Fibroblast of skin of back (primary cell): ENCODE results near the gene ZNF594. TPM values are rescaled to one million over a fixed set of nuclear protein-coding genes. Genes with fewer than 3 reads are reported as not detected.
"Not testable (repeated sequence)": the region's sequence is repeated elsewhere in the genome, so short reads cannot be mapped to it uniquely, and the experiment has no call there.

Experiments used
- DNase-seq: peaks from one replicate; pipeline ENCODE4 v3.0.0-alpha.2; 2013
- polyA plus RNA-seq, 2 experiments: library from polyadenylated mRNA; unstranded; fragments of 120-200 nt; gene quantifications; one replicate each; pipeline ENCODE4 v1.2.1, GENCODE V29; 2013; ENCODE audit not compliant: insufficient read length in 2 of 2

Gene ZNF594
- 3.5 TPM for polyA plus RNA-seq (2013, experiment 1 of 2; ENCODE audit: insufficient read length)
- 2.8 TPM for polyA plus RNA-seq (2013, experiment 2 of 2; ENCODE audit: insufficient read length)

DNA sequence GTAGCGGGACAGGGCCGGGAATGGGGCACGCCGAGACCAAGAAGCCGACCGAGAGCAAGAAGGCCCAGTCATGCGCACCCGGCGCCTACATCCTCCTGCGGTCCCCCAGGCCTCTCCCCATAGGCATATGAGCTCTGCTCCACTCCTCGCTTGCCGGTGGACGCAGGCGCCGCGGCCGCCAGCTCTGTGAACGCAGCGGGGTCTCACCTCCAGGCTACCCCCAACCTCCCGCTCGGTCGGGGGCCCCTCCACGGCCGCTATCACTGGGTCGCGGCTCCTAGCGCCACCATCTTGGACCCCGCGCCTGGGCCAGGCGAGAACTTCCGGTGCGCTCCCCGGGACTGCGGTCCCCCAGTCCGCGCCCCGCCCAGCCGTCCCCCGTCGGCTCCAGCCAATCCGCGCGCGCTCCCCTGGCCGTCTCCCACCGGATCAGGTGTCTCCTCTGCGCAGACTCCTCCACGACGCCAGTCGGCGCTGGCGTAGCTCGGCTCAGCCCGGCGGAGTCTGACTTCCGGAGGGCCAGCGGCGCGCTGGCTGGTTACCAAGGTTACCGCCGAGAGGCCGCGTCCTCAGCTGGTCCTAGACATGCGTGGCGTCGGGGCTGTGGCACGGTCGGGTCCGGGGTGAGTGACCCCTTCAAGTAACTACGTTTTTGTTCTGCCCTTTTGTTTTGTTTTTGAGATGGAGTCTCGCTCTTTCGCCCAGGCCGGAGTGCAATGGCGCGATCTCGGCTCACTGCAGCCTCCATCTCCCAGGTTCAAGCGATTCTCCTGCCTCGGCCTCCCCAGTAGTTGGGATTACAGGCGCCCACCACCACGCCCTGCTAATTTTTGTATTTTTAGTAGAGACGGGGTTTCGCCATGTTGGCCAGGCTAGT is at the start of gene ZNF594:
Gene ZNF594, minus strand, starts transcription at position 328 of the 877 bp plus-strand sequence. CDS start 7,612 bp downstream, outside the sequence.
- DNase-seq = peak; percentile 96

DNA sequence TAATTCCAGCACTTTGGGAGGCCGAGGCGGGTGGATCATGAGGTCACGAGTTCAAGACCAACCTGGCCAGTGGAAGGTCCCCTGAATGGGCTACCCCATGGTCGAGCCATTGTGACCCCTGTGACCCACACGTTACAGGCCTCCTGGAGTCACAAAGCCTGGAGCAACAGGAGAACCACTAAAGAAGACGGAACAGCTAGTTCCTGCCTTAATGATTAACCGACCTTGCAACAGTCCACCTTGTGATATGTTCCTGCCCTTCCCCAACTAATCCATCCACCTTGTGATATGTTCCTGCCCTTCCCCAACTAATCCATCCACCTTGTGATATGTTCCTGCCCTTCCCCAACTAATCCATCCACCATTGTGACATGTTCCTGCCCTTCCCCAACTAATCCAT is 48.1 kb upstream of the ZNF594 start:
- DNase-seq = not testable (repeated sequence)

DNA sequence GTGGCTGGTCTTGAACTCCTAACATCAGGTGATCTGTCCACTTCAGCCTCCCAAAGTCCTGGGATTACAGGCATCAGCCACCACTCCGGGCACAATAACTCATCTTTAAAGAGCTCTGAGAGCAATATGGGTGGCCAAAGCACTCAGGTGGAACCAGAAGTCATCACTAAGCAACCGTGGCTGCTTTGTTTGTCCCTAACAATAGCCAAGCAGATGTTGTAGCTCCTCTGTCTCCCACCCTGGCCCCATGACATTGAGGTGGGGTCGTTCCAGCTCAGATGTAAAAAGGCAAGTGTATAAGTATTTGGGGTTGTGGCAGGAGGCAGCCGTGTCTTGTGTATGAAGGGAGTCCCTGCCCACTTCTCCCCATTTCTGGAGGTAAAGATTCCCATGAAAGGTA is 46.7 kb upstream of the ZNF594 start:
- no peak for DNase-seq

DNA sequence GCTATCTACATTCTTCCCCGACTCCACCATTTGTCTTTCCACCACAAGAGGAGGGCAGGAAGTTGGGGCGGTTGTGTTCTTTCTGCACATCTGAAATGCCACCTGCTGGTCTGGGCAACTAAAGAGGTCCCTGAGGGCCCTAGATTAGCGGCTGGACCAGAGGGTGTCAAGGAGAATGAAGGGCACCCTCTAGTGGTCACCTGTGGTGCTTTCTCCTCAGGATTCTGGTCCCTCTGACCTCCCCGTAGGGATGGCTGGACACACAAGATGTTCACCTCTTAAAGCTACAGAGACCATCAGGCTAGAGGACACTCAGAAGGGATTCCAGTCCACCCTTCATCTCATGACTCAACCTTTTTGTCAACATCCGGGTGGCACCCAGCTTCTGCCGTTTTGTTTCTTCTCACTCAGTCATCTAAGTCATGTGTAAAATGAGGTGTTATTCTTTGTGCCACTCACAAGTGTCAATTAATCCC is 45.9 kb upstream of the ZNF594 start:
- DNase-seq = peak; percentile 50

DNA sequence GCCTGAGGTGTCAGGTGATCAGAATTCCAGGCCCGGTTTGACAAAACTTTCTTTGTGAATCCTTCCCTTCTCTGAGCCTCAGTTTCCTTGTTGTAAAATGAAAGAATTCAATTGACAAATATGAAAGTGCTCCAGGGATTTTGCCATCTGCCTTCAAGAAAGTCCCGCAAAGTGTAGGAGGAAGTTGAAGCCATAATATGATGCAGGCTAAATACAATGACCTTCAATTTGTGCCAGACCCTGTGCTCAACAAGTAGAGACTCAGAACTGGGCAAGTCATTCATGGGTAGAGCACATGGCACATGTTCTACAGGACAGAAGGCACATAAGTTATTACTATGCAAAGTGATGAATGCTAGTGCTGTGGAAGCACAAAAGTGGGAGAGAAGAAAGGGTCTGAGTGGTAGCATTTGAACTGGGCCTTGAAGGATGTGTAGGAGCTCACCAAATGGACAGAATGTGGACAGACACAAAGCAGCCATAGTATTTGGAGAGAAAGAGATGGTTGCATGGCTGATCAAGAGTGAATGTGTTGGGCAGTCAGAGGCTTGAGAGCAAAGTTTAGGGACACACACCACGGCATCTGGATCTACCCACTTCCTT is 45.4 kb upstream of the ZNF594 start:
- no peak for DNase-seq

DNA sequence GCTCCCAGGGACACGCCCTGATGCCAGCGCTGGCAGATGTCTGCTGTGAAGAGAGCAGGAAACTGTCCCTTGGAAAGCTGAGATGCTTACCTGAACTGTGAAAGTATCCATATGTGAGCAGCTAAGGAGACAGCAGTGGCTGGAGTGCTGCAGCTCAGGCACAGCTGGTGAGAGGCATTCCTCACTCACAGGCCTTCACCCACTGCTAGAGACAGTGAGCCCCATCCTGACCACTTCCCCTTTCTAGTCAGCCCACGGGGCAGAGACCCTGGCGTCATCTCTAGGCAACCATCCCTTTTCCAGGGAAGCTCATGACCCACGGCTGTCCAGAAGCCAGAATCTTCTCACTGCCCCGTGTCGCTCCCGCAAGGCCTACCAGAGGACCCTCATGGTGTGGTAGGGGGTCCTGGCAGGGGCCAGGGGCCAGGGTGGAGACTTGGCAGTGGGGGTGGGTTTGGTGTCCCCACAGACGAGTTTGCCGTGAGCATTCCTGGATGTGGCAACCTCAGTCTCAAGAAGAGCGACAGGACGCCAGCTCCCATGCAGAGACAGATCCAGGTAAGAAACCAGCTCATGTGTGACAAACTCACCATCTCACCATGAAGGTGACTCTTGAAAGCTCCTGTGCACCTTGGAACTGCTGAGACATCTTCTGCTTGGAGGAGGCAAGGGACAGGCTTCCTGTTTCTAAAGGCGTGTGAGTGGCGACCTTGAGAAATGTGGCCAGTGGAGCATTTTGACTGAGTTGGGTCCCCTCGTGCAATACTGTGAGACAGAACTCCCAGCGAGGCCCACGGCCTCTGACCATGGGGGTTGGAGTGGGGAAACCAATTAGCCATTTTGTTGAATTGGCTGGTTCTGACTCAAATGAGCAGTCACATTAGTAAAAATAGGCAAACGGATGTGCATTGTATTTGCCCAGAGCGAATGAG is 43.2 kb upstream of the ZNF594 start, which contains the start of gene SCIMP:
Gene SCIMP, minus strand, starts transcription at position 216 of the 932 bp plus-strand sequence. Its CDS starts 105 bp downstream, at position 111.
- DNase-seq = no peak

DNA sequence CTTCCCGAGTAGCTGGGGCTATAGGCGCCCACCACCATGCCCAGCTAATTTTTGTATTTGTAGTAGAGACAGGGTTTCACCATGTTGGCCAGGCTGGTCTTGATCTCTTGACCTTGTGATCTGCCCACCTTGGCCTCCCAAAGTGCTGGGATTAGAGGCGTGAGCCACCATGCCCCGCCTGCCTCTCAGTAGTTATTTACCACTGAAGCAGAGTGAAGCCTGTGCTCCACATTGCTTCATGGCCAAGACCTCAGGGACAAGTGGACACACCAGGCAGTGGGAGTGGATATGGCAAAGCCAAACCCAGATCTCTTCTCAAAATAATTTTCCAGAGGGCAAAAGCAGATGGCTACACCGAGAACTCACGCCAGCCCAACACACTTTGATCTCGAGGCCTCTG is 41.8 kb upstream of the ZNF594 start:
- DNase-seq = not testable (repeated sequence)

DNA sequence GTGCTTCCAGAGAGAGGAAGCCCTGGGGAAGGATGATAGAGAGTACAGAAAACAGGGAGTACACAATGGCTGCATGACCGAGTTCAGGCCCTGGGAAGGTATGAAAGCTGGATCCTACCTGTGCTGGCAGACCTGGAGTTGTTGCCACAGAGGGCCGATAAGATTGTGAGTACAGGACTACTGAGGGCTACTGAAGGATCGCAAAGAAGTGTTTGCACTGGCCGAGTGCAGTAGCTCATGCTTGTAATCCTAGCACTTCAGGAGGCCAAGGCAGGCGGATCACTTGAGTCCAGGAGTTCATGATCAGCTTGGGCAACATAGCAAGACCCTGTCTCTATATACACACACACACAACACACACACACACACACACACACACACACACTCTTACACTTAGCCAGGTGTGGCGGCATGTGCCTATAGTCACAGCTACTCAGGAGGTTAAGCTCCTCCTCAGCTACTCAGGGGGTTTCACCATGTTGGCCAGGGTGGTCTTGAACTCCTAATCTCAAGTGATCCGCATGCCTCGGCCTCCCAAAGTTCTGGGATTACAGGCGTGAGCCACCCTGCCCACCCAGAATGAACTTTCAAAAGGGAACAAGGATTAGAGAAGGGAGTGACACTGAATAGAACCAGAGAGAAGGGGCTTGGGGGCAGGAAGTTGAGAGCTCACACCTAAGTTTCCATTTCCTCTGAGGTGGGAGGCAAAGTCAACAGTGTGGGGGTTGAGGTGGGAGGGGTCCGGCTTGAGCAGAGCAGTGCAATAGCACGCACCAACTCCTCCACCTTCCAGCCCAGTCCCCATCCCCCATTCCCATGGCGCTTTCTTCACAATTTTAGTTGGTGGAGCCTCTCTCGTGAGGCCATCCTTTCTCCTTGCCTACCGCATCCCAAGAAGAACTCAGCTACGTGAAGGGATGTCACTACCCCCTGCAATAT is 35.5 kb upstream of the ZNF594 start:
- no peak for DNase-seq

DNA sequence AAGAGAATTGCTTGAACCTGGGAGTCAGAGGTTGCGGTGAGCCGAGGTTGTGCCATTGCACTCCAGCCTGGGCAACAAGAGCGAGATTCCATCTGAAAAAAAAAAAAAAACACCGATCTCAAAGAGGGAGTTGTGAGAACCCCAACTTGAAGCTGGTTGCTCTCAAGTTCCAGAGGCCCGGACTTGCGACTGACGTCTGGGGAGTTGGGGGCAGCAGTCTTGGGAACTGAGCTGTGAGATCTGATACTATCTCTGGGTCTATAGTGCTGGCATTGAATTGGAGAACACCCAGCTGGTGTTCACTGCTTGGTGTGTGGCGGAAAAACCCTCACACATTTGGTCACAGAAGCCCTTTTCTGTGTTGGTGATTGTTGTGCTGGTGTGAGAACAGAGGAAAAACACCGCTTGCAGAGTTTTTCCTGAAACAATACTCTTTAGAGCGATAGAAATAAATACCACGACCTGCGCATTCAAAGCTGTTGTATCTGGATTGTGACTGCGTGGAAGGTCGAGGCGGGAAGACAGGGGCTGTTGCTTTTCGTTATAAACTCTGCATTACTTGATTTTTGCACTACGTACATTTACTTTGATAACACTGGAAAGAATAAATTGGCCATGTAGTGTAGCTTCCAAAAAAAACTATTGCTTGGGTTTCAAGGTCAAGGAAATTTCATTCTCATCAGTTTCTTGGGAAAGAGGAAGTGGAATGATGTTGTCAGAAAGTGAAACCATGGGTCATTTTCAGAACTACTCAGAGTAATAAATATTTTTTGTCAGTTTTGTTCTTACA is 34.2 kb upstream of the ZNF594 start:
- no peak for DNase-seq

DNA sequence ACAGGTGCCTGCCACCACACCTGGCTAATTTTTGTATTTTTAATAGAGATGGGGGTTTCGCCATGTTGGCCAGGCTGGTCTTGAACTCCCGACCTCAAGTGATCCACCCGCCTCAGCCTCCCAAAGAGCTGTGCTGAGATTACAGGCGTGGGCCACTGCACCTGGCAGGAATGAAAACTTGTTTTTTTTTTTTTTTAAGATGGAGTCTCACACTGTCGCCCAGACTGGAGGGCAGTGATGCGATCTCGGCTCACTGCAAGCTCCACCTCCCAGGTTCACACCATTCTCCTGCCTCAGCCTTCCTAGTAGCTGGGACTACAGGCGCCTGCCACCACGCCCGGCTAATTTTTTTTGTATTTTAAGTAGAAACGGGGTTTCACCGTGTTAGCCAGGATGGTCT is 30.2 kb upstream of the ZNF594 start:
- DNase-seq = not testable (repeated sequence)

DNA sequence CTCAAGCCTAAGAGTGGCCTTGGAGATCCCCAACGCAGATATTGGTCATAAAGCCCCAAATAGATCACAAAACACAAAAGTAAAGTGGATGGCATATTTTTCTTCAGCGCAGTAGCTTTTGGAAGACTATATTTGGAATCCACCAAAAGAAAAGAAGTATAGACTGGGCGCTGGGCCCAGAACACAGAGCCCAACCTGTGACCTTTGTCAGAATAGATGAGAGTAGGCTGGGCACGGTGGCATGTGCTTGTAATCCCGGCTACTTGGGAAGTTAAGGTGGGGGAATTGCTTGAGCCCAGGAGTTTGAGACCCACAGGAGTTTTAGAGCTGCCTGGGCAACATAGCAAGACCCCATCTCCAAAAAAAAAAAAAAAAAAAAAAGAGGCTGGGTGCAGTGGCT is 28.4 kb upstream of the ZNF594 start:
- DNase-seq = no peak

DNA sequence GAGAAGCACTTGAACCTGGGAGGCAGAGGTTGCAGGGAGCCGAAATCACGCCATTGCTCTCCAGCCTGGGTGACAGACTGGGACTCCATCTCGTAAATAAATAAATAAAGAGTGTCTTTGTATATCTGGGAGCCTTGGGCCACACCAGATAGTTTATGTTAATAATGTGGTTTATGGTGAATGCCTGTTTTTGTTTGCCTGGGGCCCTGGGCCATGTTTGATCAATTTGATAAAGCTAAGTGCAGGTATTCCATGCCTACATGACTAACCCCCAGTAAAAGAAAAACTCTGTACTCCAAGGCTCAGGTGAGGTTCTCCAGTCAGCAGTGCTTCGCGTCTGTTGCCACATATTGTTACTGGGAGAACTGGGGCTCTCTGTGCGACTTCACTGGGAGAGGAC is 27.9 kb upstream of the ZNF594 start:
- DNase-seq = no peak

DNA sequence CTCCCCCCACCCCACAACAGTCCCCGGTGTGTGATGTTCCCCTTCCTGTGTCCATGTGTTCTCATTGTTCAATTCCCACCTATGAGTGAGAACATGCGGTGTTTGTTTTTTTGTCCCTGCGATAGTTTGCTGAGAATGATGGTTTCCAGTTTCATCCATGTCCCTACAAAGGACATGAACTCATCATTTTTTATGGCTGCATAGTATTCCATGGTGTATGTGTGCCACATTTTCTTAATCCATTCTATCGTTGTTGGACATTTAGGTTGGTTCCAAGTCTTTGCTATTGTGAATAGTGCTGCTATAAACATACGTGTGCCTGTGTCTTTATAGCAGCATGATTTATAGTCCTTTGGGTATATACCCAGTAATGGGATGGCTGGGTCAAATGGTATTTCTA is 25.9 kb upstream of the ZNF594 start:
- DNase-seq = not testable (repeated sequence)

DNA sequence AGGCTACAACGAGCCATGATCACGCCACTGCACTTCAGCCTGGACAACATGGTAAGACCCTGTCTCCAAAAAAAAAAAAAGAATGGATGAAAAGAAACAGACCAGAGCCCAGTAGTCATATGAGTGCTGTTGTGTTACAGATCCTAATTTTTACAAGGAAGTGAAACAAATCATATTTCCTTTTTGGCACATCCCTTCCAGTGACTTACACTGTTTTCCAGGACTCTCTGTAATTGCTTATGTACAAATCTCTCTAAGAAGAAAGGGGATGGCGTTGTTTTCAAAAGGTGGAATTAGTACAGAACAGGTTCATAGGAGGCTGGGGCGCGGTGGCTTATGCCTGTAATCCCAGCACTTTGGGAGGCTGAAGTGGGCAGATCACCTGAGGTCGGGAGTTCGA is 19.8 kb upstream of the ZNF594 start:
- DNase-seq = no peak

DNA sequence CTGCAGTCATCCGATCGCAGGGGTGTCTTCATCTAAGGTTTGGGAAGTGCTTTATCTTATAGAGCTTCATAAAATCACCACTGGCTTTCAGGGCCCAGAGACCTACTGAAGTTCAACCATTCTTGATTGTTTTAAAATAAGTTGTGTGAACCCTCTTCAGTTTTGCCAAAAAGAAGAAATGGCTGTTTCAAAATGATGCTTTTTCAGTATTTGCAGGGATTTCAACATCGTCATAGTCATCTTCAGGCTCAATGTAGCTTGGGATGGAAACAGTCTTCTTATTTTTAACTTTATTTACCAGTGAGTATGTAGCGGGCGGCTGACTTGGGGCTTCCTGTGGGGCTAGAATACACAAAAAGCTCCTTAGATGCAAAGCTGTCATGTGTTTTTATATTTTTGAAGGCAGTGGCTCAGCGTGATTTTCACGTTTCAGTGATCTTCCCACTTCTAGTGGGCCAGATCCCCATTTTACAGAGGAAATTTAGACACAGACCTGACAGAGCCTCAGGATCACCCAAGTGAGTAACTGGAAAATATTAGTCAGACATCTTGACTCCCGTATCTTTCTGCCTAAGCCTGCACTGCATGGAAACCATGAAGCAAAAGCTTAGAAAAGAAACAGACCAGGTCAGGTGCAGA is 19.1 kb upstream of the ZNF594 start:
- DNase-seq = no peak

DNA sequence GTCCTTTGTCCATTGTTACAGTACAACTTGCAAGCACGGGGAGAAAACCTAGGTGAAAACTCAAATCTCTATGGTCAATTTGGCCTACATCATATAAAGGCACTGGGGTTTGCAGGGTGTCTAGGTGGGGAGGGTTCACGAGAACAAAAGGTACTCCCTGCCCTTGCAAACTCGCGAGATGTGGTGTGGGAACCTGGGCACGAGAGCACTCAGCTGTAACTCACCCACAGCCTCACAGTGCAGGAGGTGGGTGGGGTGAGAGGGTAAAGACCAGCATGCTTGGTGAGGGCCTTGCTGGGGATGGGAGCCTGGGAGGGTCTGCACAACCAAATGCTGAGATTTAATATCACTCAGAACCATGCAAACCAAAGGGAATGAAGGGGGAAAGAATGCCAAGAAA is 18.4 kb upstream of the ZNF594 start:
- no peak for DNase-seq

DNA sequence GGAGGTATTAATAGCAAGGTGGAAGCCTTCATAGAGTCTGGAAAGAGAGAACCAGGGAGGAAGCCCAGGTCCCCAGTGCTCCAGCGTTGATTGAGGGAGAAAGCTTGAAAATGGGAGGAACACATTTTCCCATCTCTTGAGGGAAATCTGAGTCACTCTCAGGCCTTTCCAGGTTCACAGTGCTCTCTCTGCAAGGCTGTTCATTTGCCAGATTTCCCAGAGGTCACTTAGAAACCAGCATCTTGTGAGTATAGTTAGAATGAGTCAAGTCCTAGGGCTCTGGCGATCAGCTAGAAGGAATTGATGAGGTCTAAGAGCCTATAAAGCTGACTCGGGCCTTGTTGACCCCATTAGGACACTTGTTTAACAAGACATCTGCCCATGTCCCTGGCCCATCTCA is 17.7 kb upstream of the ZNF594 start:
- DNase-seq = no peak

DNA sequence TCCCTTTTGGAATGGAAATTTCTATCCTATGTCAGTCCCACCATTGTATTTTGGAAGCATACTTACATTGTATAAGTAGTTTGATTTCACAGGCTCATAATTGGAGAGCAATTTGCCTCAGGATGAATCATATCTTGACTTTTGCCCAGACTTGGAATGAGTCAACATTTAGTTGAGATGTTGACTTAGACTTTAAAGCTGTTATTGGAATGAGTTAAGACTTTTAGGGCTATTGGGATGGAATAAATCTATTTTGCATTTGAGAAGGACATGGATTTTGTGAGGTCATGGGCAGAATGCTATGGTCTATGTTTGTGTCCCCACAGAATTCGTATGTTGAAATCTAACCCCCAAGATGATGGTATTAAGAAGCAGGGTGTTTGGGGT is 12.2 kb upstream of the ZNF594 start:
- peak; percentile 76 for DNase-seq

DNA sequence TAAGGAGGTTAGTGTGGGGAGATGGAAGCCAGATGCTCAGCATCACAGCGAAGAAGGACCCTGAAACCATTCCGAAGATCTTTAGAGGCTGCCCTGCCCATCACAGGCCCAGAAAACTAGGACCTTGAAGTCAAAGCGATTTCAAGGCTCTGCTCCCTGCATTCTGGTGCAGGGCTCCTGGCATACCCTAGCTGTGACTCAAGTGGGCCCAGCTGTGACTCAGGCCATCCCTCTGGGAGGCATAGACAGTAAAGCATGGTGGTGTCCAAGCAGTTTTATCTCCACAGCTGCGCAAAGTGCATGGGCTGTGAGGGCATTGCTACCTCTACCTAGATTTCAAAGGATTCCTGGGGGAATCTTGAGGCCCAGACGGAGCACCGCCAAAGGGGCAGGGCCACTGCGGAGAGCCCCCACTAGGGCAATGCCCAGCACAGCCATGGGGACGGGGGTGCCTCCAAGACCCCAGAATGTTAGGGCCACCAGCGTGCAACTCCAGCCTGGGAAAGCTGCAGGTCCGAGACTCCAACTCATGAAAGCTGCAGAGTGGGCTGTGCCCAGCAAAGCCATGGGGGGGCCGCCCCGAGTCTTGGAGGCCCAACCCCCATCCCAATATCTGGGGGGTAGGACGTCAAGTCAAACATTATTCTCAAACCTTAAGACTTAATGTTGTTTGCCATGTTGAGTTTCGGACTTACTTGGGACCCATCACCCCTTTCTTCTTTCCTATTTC is 11.7 kb upstream of the ZNF594 start:
- DNase-seq = peak; percentile 68
